Neural cell (in vitro differentiated cells): ENCODE results near the gene MAP3K13.

Experiments
- CTCF ChIP-seq: fragments of 450-650 bp; IDR thresholded peaks from 2 replicates; pipeline ENCODE4 v1.5.1; 2014; ENCODE audit warnings: antibody characterized with exemption, mild to moderate bottlenecking, moderate library complexity; ENCODE audit not compliant: poor library complexity, severe bottlenecking
- EP300 ChIP-seq: fragments of 450-650 bp; conservative IDR thresholded peaks from 2 replicates; pipeline ENCODE4 v1.6.1; 2014; ENCODE audit warnings: antibody characterized with exemption, mild to moderate bottlenecking, moderate library complexity; ENCODE audit not compliant: poor library complexity, severe bottlenecking
- EZH2 ChIP-seq: fragments of 200-600, 300-800 bp; shearing (Covaris generic), sonication (generic); IDR thresholded peaks from 2 replicates; pipeline ENCODE4 v1.6.1; 2014; ENCODE audit warnings: antibody characterized with exemption, low read length, borderline replicate concordance, mild to moderate bottlenecking; ENCODE audit not compliant: insufficient read depth, poor library complexity, severe bottlenecking
- MXI1 ChIP-seq: fragments of 450-650 bp; conservative IDR thresholded peaks from 2 replicates; pipeline ENCODE4 v1.6.1; 2014; ENCODE audit warnings: antibody characterized with exemption, mild to moderate bottlenecking; ENCODE audit not compliant: poor library complexity, severe bottlenecking
- POLR2AphosphoS5 ChIP-seq: IDR thresholded peaks from 2 replicates; pipeline ENCODE4 v1.6.1; 2012
- RAD21 ChIP-seq: fragments of 450-650 bp; conservative IDR thresholded peaks from 2 replicates; pipeline ENCODE4 v1.6.1; 2014; ENCODE audit warnings: antibody characterized with exemption, mild to moderate bottlenecking, moderate library complexity
- REST ChIP-seq: IDR thresholded peaks from 2 replicates; pipeline ENCODE4 v1.6.1; 2012; ENCODE audit warnings: borderline replicate concordance
- SMC3 ChIP-seq: fragments of 450-650 bp; conservative IDR thresholded peaks from 2 replicates; pipeline ENCODE4 v1.6.1; 2014; ENCODE audit warnings: antibody characterized with exemption, mild to moderate bottlenecking, moderate library complexity; ENCODE audit not compliant: poor library complexity
- TAF1 ChIP-seq: IDR thresholded peaks from 2 replicates; pipeline ENCODE4 v1.6.1; 2012; ENCODE audit warnings: low read depth

- TF ChIP-seq EP300 = no peak
- TF ChIP-seq REST = no peak
- no peak for TF ChIP-seq SMC3
- no peak for TF ChIP-seq CTCF
- TF ChIP-seq EZH2 = no peak
- TF ChIP-seq POLR2AphosphoS5 = no peak
- no peak for TF ChIP-seq TAF1
- TF ChIP-seq RAD21 = no peak
- no peak for TF ChIP-seq MXI1
Measured at GRCh38 chr3:185405664-185406063, 42.7 kb downstream of the MAP3K13 start.
